Smooth muscle cell (in vitro differentiated cells): Measurements from ENCODE around the gene MIDN. TPM values are rescaled to one million over a fixed set of nuclear protein-coding genes. Genes with fewer than 3 reads are reported as not detected.
"Not testable (repeated sequence)": the region's sequence is repeated elsewhere in the genome, so short reads cannot be mapped to it uniquely, and the experiment has no call there.

Source experiments
- DNase-seq: peaks from one replicate; lab custom pipeline; 2025; ENCODE audit not compliant: unreplicated experiment; lab: John Stamatoyannopoulos, UW
- H2AFZ ChIP-seq: fragments of 200-600 bp; sonication (generic); 2 replicates; pipeline ENCODE4 v1.6.0; 2016; ENCODE audit warnings: antibody characterized with exemption, low read depth, mild to moderate bottlenecking
- H3F3A ChIP-seq: fragments of 200-600 bp; sonication (generic); 2 replicates; pipeline ENCODE4 v1.6.0; 2017; ENCODE audit warnings: antibody characterized with exemption, low read depth
- H3K27ac ChIP-seq: fragments of 200-600 bp; sonication (generic); 2 replicates; pipeline ENCODE4 v1.5.1; 2016; ENCODE audit warnings: low read depth, mild to moderate bottlenecking
- H3K27me3 ChIP-seq: fragments of 200-600 bp; sonication (generic); 2 replicates; pipeline ENCODE4 v1.6.1; 2016; ENCODE audit warnings: low read depth, mild to moderate bottlenecking
- H3K36me3 ChIP-seq: fragments of 200-600 bp; sonication (generic); 2 replicates; pipeline ENCODE4 v1.5.1; 2016; ENCODE audit warnings: low read depth
- H3K4me1 ChIP-seq: fragments of 200-600 bp; sonication (generic); 2 replicates; pipeline ENCODE4 v1.5.1; 2016; ENCODE audit warnings: low read depth
- H3K4me2 ChIP-seq: fragments of 200-600 bp; sonication (generic); 2 replicates; pipeline ENCODE4 v1.6.0; 2016; ENCODE audit warnings: mild to moderate bottlenecking
- H3K4me3 ChIP-seq: fragments of 200-600 bp; sonication (generic); 2 replicates; pipeline ENCODE4 v1.5.1; 2016; ENCODE audit warnings: mild to moderate bottlenecking
- H3K79me2 ChIP-seq: fragments of 200-600 bp; sonication (generic); 2 replicates; pipeline ENCODE4 v1.6.0; 2016; ENCODE audit warnings: low read depth, mild to moderate bottlenecking
- H3K9ac ChIP-seq: fragments of 200-600 bp; sonication (generic); 2 replicates; pipeline ENCODE4 v1.6.0; 2016; ENCODE audit warnings: low read depth
- H3K9me3 ChIP-seq: fragments of 200-600 bp; sonication (generic); replicated peaks from 2 replicates; pipeline ENCODE4 v1.5.1; 2016; ENCODE audit warnings: low read depth
- H4K20me1 ChIP-seq: fragments of 200-600 bp; sonication (generic); 2 replicates; pipeline ENCODE4 v1.6.0; 2016; ENCODE audit warnings: low read depth
- WGBS: methylation state at CpG from one replicate; pipeline ENCODE4 v1.1.7; 2016; ENCODE audit warnings: low lambda C conversion rate; 5-methylcytosine and 5-hydroxymethylcytosine counted together
- polyA plus RNA-seq: library from polyadenylated mRNA; unstranded; fragments of >200 nt; fragmentation: Nextera tagmentation; extraction: Ambion mirVana; gene quantifications from 2 replicates; pipeline ENCODE4 v1.2.1, GENCODE V29; 2016
- total RNA-seq: library from RNA; depleted of rRNA; stranded (reverse); fragments of >200 nt; gene quantifications from 2 replicates; pipeline ENCODE4 v1.2.3, GENCODE V29; 2014
- TF ChIP-seq, protein P1 (sequence below): fragments of 200-600 bp; sonication (generic); IDR thresholded peaks from 2 replicates; pipeline ENCODE4 v1.5.1; 2017; ENCODE audit warnings: borderline replicate concordance, mild to moderate bottlenecking, antibody characterized with exemption; ENCODE audit not compliant: insufficient read depth, poor library complexity, severe bottlenecking

The MIDN gene
- total and polyA plus RNA-seq, 2 experiments from 2014 or later = 58.5 to 65.3 TPM

DNA sequence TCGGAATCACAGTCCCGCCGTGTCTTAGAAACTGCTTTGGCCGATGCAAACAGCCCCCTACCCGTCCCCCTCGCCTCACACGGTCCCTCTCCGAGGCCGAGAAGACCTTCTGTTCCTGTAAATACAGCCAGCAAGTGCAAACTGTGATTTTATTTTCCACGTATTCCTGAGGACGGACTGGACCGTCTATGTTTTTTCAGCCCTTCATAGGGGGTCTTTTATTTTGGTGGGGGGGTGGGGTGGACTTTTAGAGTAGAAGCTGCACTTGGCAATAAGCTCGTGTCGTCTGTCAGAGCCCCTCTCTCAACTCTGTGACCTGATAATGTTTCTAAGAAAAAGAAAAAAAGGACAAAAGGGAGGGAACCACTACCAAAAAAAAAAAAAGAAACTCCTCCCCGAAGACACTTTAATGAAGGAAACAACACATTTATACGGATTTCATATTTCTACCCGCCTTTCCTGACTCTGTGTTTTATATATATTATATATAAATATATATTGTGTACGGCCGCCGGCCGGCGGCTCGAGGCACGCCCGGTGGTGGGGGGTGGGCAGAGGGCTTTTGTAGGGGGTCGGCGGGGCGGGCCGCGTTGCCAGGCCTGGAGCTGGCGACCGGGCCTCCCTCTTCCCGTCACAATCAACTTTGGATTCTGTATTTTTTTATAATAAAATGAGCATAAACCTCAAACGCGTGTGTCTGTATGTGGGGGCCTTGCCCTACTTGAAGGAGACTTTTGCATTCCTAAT, 52.5 kb downstream of the MIDN start:
- Histone ChIP-seq H3K4me2 (no peak overlapping the region), H3K9ac (no peak overlapping the region), H3K27me3 (no peaks in the 10 kb centered on the region), H3F3A (no peaks in the 10 kb centered on the region), H3K4me1 (no peaks in the 10 kb centered on the region), H3K79me2 (no peaks in the 10 kb centered on the region), H3K27ac (no peak overlapping the region), H4K20me1 (peaks cover 4% of the 10 kb centered on the region), H3K9me3 (no peaks in the 10 kb centered on the region), H2AFZ (no peak overlapping the region), H3K36me3 (no peaks in the 10 kb centered on the region), H3K4me3 (no peak overlapping the region)
- TF ChIP-seq, protein P1, sequence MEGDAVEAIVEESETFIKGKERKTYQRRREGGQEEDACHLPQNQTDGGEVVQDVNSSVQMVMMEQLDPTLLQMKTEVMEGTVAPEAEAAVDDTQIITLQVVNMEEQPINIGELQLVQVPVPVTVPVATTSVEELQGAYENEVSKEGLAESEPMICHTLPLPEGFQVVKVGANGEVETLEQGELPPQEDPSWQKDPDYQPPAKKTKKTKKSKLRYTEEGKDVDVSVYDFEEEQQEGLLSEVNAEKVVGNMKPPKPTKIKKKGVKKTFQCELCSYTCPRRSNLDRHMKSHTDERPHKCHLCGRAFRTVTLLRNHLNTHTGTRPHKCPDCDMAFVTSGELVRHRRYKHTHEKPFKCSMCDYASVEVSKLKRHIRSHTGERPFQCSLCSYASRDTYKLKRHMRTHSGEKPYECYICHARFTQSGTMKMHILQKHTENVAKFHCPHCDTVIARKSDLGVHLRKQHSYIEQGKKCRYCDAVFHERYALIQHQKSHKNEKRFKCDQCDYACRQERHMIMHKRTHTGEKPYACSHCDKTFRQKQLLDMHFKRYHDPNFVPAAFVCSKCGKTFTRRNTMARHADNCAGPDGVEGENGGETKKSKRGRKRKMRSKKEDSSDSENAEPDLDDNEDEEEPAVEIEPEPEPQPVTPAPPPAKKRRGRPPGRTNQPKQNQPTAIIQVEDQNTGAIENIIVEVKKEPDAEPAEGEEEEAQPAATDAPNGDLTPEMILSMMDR = no peak
- DNase-seq = no peak
- 92% methylated on average over 35 of the region's 35 CpGs for WGBS

DNA sequence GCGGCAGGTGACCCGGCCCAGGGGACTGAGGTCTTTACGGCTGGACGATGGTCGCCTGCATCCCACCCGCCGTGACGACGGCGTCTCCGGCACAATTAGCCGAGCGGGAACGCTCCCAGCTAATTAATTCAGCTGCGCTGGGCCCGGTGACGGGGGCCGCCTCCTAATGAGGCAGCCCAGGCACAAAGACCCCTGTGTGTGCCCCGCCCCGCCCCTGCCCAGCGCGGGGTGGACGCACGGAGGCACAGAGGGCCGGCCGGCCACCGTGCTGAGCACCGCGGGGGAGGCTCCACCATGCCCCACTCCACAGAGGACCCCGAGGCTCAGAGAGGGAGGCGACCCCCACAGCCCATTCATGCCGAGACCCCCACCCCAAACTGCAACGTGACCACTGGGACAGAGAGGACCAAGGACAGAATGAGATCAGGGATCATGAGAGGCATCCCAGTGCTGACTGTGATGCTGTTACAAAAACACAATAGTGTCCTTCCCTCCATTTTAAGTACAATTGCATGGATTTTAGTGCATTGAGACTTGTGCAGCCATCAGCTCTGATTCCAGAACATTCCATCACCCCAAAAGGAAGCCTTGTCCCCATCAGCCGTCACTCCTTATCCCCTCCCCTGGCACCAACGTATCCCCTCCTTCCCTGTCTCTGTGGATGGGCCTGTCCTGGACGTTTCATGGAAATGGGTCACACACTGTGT, 54.3 kb downstream of the MIDN start:
- Histone ChIP-seq H3K79me2 (no peaks in the 10 kb centered on the region), H4K20me1 (no peaks in the 10 kb centered on the region), H3K4me2 (no peak overlapping the region), H3K4me1 (no peaks in the 10 kb centered on the region), H3K4me3 (no peak overlapping the region), H3F3A (no peaks in the 10 kb centered on the region), H3K36me3 (no peaks in the 10 kb centered on the region), H2AFZ (no peak overlapping the region), H3K27me3 (no peaks in the 10 kb centered on the region), H3K9ac (no peak overlapping the region), H3K27ac (no peak overlapping the region), H3K9me3 (no peaks in the 10 kb centered on the region)
- TF ChIP-seq, protein P1 = no peak
- no peak for DNase-seq
- WGBS = 92% methylated on average over 36 of the region's 36 CpGs

DNA sequence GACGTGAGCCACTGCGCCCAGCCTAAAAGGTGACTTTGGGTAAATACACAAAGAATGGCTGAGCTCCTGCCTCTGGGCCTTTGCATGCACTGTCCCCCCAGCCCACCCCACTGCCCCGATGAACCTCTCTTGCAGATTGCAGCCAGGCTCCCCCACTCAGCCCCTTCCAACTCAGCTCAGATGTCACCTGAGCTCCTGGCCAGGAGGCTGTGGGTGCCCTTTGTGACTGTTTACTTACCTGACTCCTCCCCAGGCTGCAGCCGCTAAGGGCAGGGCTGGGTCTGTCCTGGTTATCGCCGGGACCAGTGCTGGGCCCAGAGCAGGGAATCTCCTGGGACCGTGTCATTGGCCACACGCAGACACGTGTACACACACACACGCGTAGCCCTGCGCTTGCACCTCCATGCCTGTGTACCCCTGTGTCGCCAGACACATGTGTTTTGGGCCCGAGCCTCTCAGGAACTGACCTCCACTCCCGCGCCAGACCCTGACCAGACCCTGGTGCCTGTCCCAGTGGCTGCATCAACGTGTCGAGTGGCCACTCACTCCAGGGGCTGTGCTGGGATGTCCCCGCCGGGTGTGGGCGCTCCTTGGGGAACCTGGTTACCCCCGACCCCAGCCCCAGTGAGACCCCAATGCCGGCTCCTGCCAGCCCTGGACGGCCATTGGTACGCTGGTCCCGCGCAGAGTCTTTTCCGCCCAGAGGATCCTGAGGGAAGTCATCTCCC, 56.0 kb downstream of the MIDN start:
- Histone ChIP-seq H3K9ac (no peak overlapping the region), H3K9me3 (no peaks in the 10 kb centered on the region), H3K27me3 (no peaks in the 10 kb centered on the region), H3K4me2 (no peak overlapping the region), H3K4me1 (no peaks in the 10 kb centered on the region), H3K4me3 (no peak overlapping the region), H2AFZ (no peak overlapping the region), H3K79me2 (no peaks in the 10 kb centered on the region), H4K20me1 (no peaks in the 10 kb centered on the region), H3K27ac (no peak overlapping the region), H3K36me3 (no peaks in the 10 kb centered on the region), H3F3A (no peaks in the 10 kb centered on the region)
- TF ChIP-seq, protein P1 = no peak
- DNase-seq = no peak
- WGBS = 95% methylated on average over 23 of the region's 28 CpGs

DNA sequence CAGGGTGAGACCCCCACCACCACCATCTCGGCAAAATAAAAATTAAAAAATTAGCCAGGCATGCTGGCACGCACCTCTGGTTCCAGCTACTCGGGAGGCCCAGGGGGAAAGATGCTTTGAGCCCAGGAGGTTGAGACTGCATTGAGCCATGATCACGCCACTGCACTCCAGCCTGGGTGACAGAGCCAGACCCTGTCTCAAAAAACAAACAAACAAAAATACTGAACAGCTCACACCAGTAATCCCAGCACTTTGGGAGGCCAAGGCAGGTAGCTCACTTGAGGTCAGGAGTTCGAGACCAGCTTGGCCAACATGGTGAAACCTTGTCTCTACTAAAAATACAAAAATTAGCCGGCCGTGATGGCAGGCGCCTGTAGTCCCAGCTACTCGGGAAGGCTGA, 57.0 kb downstream of the MIDN start:
- H3K9ac ChIP-seq, H3K4me1 ChIP-seq, H4K20me1 ChIP-seq, H3K4me2 ChIP-seq, H3K36me3 ChIP-seq, DNase-seq, H3K79me2 ChIP-seq, H3K27ac ChIP-seq, H3K27me3 ChIP-seq, H3K9me3 ChIP-seq, H2AFZ ChIP-seq, H3K4me3 ChIP-seq, H3F3A ChIP-seq: not testable (repeated sequence)
- 93% methylated on average over 9 of the region's 9 CpGs for WGBS
